ENCODE data around the gene PCDHGB3.

DNA sequence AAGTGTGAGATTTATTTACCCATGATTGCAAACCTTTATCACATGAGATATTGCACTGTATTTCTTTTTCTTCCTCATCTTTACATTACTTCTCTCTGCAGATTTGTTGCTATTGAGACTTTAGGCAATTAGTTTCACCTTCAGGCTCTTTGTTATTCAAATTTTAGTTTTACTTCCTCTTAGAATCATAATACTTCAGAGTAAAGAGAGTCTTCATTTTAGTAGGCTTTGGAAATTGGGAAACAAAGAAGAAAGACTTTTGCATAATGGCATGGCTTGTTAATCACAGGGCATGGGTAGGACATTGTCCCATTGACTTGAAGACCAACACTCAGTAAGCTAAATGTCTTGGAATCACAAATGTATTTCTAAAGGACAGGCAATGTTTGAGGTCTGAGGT, 7.3 kb upstream of the PCDHGB3 start:
- TF ChIP-seq, protein P1, sequence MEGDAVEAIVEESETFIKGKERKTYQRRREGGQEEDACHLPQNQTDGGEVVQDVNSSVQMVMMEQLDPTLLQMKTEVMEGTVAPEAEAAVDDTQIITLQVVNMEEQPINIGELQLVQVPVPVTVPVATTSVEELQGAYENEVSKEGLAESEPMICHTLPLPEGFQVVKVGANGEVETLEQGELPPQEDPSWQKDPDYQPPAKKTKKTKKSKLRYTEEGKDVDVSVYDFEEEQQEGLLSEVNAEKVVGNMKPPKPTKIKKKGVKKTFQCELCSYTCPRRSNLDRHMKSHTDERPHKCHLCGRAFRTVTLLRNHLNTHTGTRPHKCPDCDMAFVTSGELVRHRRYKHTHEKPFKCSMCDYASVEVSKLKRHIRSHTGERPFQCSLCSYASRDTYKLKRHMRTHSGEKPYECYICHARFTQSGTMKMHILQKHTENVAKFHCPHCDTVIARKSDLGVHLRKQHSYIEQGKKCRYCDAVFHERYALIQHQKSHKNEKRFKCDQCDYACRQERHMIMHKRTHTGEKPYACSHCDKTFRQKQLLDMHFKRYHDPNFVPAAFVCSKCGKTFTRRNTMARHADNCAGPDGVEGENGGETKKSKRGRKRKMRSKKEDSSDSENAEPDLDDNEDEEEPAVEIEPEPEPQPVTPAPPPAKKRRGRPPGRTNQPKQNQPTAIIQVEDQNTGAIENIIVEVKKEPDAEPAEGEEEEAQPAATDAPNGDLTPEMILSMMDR (IDR thresholded peaks at IDR 0.05; ENCODE audit: poor library complexity, severe bottlenecking), result no peak
- TF ChIP-seq POLR2AphosphoS5 (IDR thresholded peaks at IDR 0.05) (no peak), EZH2 (IDR thresholded peaks at IDR 0.05; ENCODE audit: borderline replicate concordance, insufficient read depth, low read length, poor library complexity, severe bottlenecking) (no peak), RAD21 (conservative IDR thresholded peaks at IDR 0.05) (no peak)
- TF ChIP-seq, protein P2, sequence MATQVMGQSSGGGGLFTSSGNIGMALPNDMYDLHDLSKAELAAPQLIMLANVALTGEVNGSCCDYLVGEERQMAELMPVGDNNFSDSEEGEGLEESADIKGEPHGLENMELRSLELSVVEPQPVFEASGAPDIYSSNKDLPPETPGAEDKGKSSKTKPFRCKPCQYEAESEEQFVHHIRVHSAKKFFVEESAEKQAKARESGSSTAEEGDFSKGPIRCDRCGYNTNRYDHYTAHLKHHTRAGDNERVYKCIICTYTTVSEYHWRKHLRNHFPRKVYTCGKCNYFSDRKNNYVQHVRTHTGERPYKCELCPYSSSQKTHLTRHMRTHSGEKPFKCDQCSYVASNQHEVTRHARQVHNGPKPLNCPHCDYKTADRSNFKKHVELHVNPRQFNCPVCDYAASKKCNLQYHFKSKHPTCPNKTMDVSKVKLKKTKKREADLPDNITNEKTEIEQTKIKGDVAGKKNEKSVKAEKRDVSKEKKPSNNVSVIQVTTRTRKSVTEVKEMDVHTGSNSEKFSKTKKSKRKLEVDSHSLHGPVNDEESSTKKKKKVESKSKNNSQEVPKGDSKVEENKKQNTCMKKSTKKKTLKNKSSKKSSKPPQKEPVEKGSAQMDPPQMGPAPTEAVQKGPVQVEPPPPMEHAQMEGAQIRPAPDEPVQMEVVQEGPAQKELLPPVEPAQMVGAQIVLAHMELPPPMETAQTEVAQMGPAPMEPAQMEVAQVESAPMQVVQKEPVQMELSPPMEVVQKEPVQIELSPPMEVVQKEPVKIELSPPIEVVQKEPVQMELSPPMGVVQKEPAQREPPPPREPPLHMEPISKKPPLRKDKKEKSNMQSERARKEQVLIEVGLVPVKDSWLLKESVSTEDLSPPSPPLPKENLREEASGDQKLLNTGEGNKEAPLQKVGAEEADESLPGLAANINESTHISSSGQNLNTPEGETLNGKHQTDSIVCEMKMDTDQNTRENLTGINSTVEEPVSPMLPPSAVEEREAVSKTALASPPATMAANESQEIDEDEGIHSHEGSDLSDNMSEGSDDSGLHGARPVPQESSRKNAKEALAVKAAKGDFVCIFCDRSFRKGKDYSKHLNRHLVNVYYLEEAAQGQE (IDR thresholded peaks at IDR 0.05; ENCODE audit: borderline replicate concordance), result no peak

All from neural cell (in vitro differentiated cells).